ENCODE measurements around the gene SMIM33. TPM values are rescaled to one million over a fixed set of nuclear protein-coding genes. Genes with fewer than 3 reads are reported as not detected.

Gene SMIM33
- total RNA-seq, 1 experiment from 2014 or later = not detected

Other genes starting within 250 kb of the SMIM33 start
- gene MATR3, start 177.3 kb upstream of the SMIM33 start, total RNA-seq (2014; rRNA removed; shearing (Covaris generic)) = 333 and 368 TPM in 2 replicates
- 88.1 and 89.9 TPM in 2 replicates for gene PAIP2, start 129.2 kb upstream of the SMIM33 start, total RNA-seq (2014; rRNA removed; shearing (Covaris generic))
- not detected in 2 replicates for gene SLC23A1, start 87.7 kb upstream of the SMIM33 start, total RNA-seq (2014; rRNA removed; shearing (Covaris generic))
- gene MZB1, start 81.1 kb upstream of the SMIM33 start, total RNA-seq (2014; rRNA removed; shearing (Covaris generic)) = not detected in 2 replicates
- 0.17 and 0.53 TPM in 2 replicates for gene PROB1, start 75.9 kb upstream of the SMIM33 start, total RNA-seq (2014; rRNA removed; shearing (Covaris generic))
- gene SPATA24, start 66.9 kb upstream of the SMIM33 start, total RNA-seq (2014; rRNA removed; shearing (Covaris generic)) = 9.9 and 18.7 TPM in 2 replicates
- 6.4 and 8.2 TPM in 2 replicates for gene DNAJC18, start 31.5 kb upstream of the SMIM33 start, total RNA-seq (2014; rRNA removed; shearing (Covaris generic))
- 0.62 and 1.8 TPM in 2 replicates for gene ECSCR, start 8.3 kb upstream of the SMIM33 start, total RNA-seq (2014; rRNA removed; shearing (Covaris generic))
- 32.2 and 39.0 TPM in 2 replicates for gene STING1, start 11.8 kb downstream of the SMIM33 start, total RNA-seq (2014; rRNA removed; shearing (Covaris generic))
- gene UBE2D2, start 90.3 kb downstream of the SMIM33 start, total RNA-seq (2014; rRNA removed; shearing (Covaris generic)) = 120 and 131 TPM in 2 replicates
- 162 and 189 TPM in 2 replicates for gene CXXC5, start 177.3 kb downstream of the SMIM33 start, total RNA-seq (2014; rRNA removed; shearing (Covaris generic))